SU-DHL-6 (cell line): ENCODE results near the gene TTC39C.

ENCODE experiments used
- EZH2phosphoT487 ChIP-seq: fragments of 200-600 bp; sonication (generic), shearing (Covaris generic); conservative IDR thresholded peaks from 2 replicates; pipeline ENCODE4 v1.6.1; 2018; ENCODE audit warnings: mild to moderate bottlenecking, antibody characterized with exemption, low read length, moderate library complexity, mixed read lengths
- TF ChIP-seq, protein P1 (sequence below): fragments of 200-600 bp; sonication (generic); IDR thresholded peaks from one replicate; pipeline ENCODE4 v1.5.1; 2017; ENCODE audit warnings: antibody characterized with exemption, mild to moderate bottlenecking, low read length, moderate library complexity; ENCODE audit not compliant: insufficient read depth, poor library complexity, severe bottlenecking

DNA sequence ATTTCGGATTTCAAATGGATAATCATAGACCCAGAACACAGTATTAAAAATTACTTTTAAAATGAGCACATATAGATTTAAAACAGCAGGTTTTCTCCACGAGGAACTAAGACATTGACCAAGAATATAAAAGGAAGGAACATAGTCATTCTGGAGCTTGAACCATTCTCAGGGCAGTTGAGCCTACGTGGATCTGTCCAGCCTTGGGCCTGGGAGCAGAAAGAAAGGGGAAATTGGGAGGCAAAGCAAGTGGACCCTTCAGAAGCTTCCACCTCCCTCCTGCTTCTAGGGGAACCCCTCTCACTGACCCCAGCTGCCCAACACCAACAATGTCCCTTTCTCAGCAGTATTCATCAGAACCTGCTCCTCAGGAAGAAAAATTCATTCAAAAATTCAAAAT lies 31.4 kb upstream of the TTC39C start:
- TF ChIP-seq EZH2phosphoT487 = no peak
- TF ChIP-seq, protein P1, sequence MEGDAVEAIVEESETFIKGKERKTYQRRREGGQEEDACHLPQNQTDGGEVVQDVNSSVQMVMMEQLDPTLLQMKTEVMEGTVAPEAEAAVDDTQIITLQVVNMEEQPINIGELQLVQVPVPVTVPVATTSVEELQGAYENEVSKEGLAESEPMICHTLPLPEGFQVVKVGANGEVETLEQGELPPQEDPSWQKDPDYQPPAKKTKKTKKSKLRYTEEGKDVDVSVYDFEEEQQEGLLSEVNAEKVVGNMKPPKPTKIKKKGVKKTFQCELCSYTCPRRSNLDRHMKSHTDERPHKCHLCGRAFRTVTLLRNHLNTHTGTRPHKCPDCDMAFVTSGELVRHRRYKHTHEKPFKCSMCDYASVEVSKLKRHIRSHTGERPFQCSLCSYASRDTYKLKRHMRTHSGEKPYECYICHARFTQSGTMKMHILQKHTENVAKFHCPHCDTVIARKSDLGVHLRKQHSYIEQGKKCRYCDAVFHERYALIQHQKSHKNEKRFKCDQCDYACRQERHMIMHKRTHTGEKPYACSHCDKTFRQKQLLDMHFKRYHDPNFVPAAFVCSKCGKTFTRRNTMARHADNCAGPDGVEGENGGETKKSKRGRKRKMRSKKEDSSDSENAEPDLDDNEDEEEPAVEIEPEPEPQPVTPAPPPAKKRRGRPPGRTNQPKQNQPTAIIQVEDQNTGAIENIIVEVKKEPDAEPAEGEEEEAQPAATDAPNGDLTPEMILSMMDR = no peak
